OCI-LY7 (cell line): ENCODE data around the gene PANK4. TPM values are rescaled to one million over a fixed set of nuclear protein-coding genes. Genes with fewer than 3 reads are reported as not detected.

ENCODE experiments used
- BruUV-seq: library from RNA; stranded (reverse); fragments of 400-500 nt; replicated peaks from 2 replicates; lab custom pipeline; 2021; lab: Mats Ljungman, UMichigan
- CTCF ChIA-PET: fragments of 300-600 bp; sonication (Branson Sonifier 250); formaldehyde crosslinking; loops from one replicate; lab custom pipeline; 2022; ENCODE audit warnings: antibody characterized with exemption; ENCODE audit not compliant: unreplicated experiment; lab: Charles Lee
- POLR2A ChIA-PET: fragments of 300-600 bp; sonication (Branson Sonifier 250); formaldehyde crosslinking; loops from one replicate; lab custom pipeline; 2022; ENCODE audit warnings: antibody characterized with exemption; lab: Charles Lee
- DNase-seq: peaks from one replicate; pipeline ENCODE4 v3.0.0-alpha.2; 2015; ENCODE audit warnings: low spot score
- H2AFZ ChIP-seq: fragments of 200-600 bp; sonication (generic), shearing (Covaris generic); 2 replicates; pipeline ENCODE4 v1.6.1; 2014; ENCODE audit warnings: mild to moderate bottlenecking, antibody characterized with exemption, low read length, moderate library complexity
- H3K27ac ChIP-seq: fragments of 200-600 bp; sonication (generic); 2 replicates; pipeline ENCODE4 v1.5.1; 2014; ENCODE audit warnings: mixed run types, low read depth, mild to moderate bottlenecking, moderate library complexity, low read length, inconsistent platforms; ENCODE audit not compliant: poor library complexity, severe bottlenecking
- H3K36me3 ChIP-seq: fragments of 200-600 bp; sonication (generic); 2 replicates; pipeline ENCODE4 v1.6.1; 2014; ENCODE audit warnings: mild to moderate bottlenecking, antibody characterized with exemption, low read length, moderate library complexity, mixed read lengths; ENCODE audit not compliant: insufficient read depth
- H3K4me1 ChIP-seq: fragments of 200-600 bp; sonication (generic); 2 replicates; pipeline ENCODE4 v1.5.1; 2014; ENCODE audit warnings: mild to moderate bottlenecking, low read length; ENCODE audit not compliant: insufficient read depth, poor library complexity, severe bottlenecking
- H3K4me2 ChIP-seq: fragments of 200-600 bp; sonication (generic); 2 replicates; pipeline ENCODE4 v1.6.1; 2014; ENCODE audit warnings: mild to moderate bottlenecking, low read length
- H3K4me3 ChIP-seq: fragments of 200-600 bp; sonication (generic); 2 replicates; pipeline ENCODE4 v1.5.1; 2014; ENCODE audit warnings: mild to moderate bottlenecking, low read depth, low read length; ENCODE audit not compliant: poor library complexity, severe bottlenecking
- H3K79me2 ChIP-seq: fragments of 200-600 bp; sonication (generic); 2 replicates; pipeline ENCODE4 v1.6.1; 2016; ENCODE audit warnings: low read depth, mild to moderate bottlenecking, low read length, moderate library complexity, mixed read lengths; ENCODE audit not compliant: insufficient read depth
- H3K9me2 ChIP-seq: fragments of 200-600 bp; sonication (generic); 2 replicates; pipeline ENCODE4 v1.6.1; 2016; ENCODE audit warnings: mild to moderate bottlenecking, low read length, mixed read lengths; ENCODE audit not compliant: insufficient read depth
- H3K9me3 ChIP-seq: fragments of 200-600 bp; sonication (generic); 2 replicates; pipeline ENCODE4 v1.6.1; 2014; ENCODE audit warnings: mild to moderate bottlenecking, mixed run types, low read length, mixed read lengths
- H4K20me1 ChIP-seq: fragments of 200-600 bp; sonication (generic); 2 replicates; pipeline ENCODE4 v1.6.1; 2014; ENCODE audit warnings: mild to moderate bottlenecking, antibody characterized with exemption, low read length, moderate library complexity, mixed read lengths; ENCODE audit not compliant: insufficient read depth
- EZH2phosphoT487 ChIP-seq: fragments of 200-600 bp; sonication (generic); IDR thresholded peaks from 2 replicates; pipeline ENCODE4 v1.6.1; 2018; ENCODE audit warnings: low read depth, borderline replicate concordance, mild to moderate bottlenecking, mixed run types, antibody characterized with exemption, low read length, moderate library complexity, mixed read lengths
- intact Hi-C: fragments of 100-400 bp; cut with micrococcal nuclease; formaldehyde crosslinking; loops from one replicate; pipeline ENCODE4 v1.10.0; 2022; ENCODE audit not compliant: unreplicated experiment
- total RNA-seq, 2 experiments: library from RNA; depleted of rRNA in 1 of 2; stranded (reverse); fragments of >200 nt in 1 of 2; shearing (Covaris generic) in 1 of 2; gene quantifications; 2 replicates each; pipeline ENCODE4 v1.2.3, GENCODE V29; 2014 to 2022
- TF ChIP-seq, protein P1 (sequence below): fragments of 200-600 bp; sonication (generic); conservative IDR thresholded peaks from 2 replicates; pipeline ENCODE4 v1.5.1; 2014; ENCODE audit warnings: mild to moderate bottlenecking, antibody characterized with exemption, low read length, moderate library complexity, mixed read lengths

Gene PANK4
- total RNA-seq, 2 experiments from 2014 or later = 49.1 to 55.9 TPM

DNA sequence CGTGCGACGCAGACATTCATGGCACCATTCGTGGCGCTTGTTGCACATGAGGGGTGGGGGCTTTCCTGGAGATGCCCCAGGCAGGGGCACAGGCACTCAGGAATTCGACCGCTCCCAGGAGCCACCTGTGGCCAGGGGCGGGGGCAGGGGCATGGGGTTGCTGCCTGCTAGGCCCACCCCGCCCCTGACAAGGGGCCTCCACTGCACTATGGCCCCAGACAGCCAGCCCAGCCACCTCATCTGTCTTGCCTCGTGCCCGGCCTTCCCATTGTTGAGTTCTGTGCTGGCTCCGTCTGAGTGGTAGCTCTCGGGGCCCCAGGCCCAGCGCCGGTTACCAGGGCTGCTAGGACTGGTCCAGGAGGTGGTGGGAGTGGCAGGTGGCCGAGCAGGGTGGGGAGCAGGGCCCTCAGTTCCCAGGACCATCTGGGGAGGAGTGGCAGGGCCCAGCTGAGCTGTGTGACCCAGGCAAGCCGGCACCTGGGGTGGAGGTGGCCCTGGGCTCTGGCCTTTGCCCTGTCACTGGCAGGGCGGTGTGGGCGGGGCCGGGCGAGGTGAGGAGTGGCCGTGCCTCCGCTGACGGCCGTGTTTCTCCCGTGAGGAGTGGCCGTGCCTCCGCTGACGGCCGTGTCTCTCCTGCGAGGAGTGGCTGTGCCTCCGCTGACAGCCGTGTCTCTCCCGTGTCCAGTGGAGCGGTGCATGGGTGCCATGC, 48.5 kb downstream of the PANK4 start:
- Histone ChIP-seq H3K4me2 (no peak overlapping the region), H3K4me1 (no peaks in the 10 kb centered on the region), H3K36me3 (no peaks in the 10 kb centered on the region), H2AFZ (no peak overlapping the region), H3K9me2 (no peaks in the 10 kb centered on the region), H3K27ac (no peak overlapping the region), H3K4me3 (no peak overlapping the region), H3K79me2 (no peaks in the 10 kb centered on the region), H3K9me3 (no peaks in the 10 kb centered on the region), H4K20me1 (no peaks in the 10 kb centered on the region; the same call in 1 of the 2 replicates)
- TF ChIP-seq, protein P1, sequence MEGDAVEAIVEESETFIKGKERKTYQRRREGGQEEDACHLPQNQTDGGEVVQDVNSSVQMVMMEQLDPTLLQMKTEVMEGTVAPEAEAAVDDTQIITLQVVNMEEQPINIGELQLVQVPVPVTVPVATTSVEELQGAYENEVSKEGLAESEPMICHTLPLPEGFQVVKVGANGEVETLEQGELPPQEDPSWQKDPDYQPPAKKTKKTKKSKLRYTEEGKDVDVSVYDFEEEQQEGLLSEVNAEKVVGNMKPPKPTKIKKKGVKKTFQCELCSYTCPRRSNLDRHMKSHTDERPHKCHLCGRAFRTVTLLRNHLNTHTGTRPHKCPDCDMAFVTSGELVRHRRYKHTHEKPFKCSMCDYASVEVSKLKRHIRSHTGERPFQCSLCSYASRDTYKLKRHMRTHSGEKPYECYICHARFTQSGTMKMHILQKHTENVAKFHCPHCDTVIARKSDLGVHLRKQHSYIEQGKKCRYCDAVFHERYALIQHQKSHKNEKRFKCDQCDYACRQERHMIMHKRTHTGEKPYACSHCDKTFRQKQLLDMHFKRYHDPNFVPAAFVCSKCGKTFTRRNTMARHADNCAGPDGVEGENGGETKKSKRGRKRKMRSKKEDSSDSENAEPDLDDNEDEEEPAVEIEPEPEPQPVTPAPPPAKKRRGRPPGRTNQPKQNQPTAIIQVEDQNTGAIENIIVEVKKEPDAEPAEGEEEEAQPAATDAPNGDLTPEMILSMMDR = no peak
- no peak for TF ChIP-seq EZH2phosphoT487
- CTCF ChIA-PET = interaction anchor here (0.5 to 0.6 kb wide), 2 partner anchors 54 to 984 kb away, joined by 3 read pairs; no protein-coding TSS in a partner anchor
- no TSS peak for BruUV-seq
- POLR2A ChIA-PET = no interaction called here
- DNase-seq = no peak
- intact Hi-C loops = no loop called here

DNA sequence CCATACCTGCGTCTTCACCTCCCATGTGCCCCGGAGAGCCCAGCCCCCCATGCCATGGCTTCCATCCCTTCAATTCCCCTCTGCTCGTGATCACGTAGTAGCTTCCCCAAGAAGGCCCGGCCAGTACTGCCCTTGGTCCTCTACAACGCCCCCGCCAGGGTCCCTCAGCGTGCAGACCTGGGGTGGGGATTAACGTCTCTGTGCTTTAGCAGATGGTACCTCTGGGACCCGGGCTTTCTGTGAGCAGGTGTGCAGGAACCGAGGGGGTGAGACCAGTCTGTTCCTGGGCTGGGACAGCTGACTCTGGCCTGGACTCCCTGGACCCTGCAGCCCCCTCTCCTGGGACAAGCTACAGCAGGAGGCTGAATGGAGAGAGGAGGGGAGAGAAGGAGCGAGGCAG, 49.1 kb downstream of the PANK4 start:
- no peak for DNase-seq
- ChIA-PET POLR2A (no interaction called here), CTCF (no interaction called here)
- TF ChIP-seq, protein P1 = no peak
- no peak for TF ChIP-seq EZH2phosphoT487
- H4K20me1 ChIP-seq = no peaks in the 10 kb centered on the region; the same call in 1 of the 2 replicates
- no peaks in the 10 kb centered on the region for H3K9me3 ChIP-seq
- no peak overlapping the region for H3K4me3 ChIP-seq
- no peak overlapping the region for H3K27ac ChIP-seq
- no peaks in the 10 kb centered on the region for H3K36me3 ChIP-seq
- H3K9me2 ChIP-seq = no peaks in the 10 kb centered on the region
- H2AFZ ChIP-seq = no peak overlapping the region
- intact Hi-C loops = no loop called here
- no peak overlapping the region for H3K4me2 ChIP-seq
- no TSS peak for BruUV-seq
- H3K79me2 ChIP-seq = no peaks in the 10 kb centered on the region
- H3K4me1 ChIP-seq = no peaks in the 10 kb centered on the region
